HG02943 (cell line): ENCODE data around the gene MATK.
"Not testable (repeated sequence)": the region's sequence is repeated elsewhere in the genome, so short reads cannot be mapped to it uniquely, and the experiment has no call there.

Source experiments
- ATAC-seq: cut with Tn5 transposase; IDR thresholded peaks from one replicate; pipeline ENCODE4 v1.9.1; 2021; ENCODE audit warnings: mild to moderate bottlenecking, low read depth, moderate library complexity; ENCODE audit not compliant: unreplicated experiment

The MATK gene

GRCh38 chr19:3816566-3817218 lies 30.5 kb upstream of the MATK start:
- ATAC-seq, result no peak

DNA sequence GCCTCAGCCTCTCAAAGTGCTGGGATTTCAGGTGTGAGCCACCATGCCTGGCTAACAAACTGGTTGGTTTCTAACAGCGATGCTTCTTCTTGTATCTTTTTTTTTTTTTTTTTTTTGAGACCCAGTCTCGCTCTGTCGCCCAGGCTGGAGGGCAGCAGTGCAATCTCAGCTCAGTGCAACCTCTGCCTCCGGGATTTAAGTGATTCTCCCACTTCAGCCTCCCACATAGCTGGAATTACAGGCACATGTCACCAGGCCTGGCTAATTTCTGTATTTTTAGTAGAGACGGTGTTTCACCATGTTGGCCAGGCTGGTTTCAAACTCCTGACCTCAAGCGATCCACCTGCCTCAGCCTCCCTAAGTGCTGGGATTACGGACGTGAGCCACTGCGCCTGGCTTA lies 30.0 kb upstream of the MATK start:
- not testable (repeated sequence) for ATAC-seq

DNA sequence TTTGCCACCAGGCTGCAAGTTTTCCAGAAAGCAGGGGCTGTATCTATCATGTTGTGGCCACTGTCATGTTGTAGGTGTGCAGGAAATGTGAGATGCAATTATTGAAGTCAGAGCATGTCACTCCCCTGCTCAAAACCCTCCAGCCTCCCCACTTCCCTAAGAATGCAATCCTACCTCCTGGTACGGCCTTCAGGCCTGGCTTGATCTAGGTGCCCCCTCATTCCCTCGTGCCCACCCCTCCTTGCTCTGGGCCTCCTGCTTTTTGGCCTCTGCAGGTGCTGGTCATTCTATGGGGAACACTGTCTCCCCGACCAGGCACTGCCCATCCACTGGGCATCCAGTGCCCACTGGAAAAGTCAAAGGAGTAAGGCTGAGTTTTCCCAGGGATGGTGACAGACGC lies 28.5 kb upstream of the MATK start:
- no peak for ATAC-seq

- ATAC-seq, result no peak
Measured at GRCh38 chr19:3813473-3814392, 27.6 kb upstream of the MATK start.

- ATAC-seq, result no peak
Measured at GRCh38 chr19:3810708-3811355, 24.7 kb upstream of the MATK start.

DNA sequence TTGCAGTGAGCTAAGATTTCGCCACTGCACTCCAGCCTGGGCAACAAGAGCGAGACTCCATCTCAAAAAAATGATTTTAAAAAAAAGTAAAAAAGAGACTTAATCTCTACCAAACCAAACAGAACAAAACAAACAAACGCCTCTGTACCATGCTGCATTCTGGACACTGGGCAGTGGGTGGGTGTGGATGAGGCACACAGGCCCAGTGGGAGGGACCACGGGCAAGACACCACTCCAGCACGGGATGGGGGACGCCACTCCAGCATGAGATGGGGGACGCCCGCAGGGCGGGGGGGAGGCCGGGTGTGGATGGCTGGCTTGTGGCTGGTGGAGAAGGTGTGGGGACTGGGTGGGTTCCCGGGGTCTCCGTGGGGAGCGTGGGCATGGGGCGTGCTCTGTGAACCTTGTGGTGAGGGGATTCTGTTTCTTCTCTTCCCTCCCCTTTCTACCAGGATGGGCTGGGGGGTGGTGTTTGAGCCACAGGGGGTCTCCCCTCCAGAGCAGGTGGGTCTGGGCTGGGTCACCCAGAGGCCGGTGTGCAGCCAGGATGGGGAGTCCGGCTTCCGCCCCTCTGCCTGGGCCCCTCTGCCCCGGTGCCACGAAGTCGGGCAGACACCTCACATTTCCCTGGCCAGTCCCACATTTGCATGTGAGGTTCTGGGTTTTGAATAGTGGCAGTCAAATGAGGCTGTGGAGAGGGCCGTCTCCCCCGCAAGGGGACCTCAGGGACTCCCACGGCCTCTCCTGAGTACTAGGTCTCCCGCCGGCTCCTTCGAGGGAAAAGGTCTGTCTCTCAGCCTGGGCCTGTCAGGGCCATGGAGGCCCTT lies 23.9 kb upstream of the MATK start:
- no peak for ATAC-seq

DNA sequence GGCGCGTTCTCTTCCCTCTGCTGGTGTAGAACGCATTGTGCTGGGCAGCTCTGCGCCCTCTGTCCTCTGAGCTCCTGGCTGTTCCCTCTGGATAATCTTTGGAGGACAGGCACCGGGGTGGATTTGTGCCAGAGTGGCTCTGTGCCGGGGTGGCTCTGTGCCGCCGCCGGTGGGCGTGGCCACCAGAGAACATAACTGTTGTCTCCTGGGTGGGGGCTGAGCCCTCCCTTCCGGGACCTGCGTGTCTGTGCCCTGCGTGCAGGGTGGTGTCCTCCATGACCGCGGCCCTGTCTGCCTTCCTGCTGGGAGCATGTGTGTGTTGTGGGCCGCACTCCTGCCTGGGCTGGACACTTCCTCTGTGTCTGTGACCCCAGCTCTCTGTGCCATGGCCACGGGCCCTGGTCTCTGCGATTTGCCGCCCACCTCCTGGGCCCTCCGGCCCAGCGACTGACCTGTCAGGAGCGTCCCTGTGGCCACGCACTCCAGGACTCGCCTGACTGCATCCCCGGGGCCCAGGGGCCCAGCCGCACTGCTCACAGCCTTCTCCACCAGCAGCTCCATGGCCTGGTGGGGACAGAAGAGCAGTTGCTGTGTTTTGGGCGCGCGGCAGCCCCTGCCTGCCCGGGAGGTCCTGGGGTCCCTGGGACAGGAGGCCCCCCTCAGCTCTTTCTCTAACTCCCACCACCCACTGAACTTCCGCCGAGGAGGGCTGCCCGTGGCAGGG lies 22.4 kb upstream of the MATK start:
- no peak for ATAC-seq

GRCh38 chr19:3807574-3808354 lies 21.6 kb upstream of the MATK start:
- ATAC-seq, result no peak

- no peak for ATAC-seq
Measured at GRCh38 chr19:3807131-3807480, 20.9 kb upstream of the MATK start.

DNA sequence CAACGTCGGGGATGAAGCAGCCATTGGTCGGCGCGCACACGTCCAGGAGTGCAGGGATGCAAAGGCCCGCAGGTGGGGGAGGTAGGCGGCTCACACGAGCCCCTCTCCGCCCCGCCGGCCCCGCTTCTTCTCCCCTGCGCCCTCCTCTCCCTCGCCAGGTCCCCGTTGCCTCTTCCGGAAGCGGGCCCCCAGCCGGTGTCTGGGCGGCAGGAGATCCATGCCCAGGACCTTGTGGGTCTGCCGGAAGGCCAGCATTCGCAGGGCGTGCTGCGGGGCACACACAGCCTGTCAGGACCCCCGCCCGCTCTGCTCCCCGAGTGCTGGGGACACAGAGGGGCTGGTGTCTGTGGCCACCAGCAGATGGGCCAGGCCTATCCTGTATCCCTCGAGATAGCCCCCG lies 19.7 kb upstream of the MATK start:
- ATAC-seq, result no peak

DNA sequence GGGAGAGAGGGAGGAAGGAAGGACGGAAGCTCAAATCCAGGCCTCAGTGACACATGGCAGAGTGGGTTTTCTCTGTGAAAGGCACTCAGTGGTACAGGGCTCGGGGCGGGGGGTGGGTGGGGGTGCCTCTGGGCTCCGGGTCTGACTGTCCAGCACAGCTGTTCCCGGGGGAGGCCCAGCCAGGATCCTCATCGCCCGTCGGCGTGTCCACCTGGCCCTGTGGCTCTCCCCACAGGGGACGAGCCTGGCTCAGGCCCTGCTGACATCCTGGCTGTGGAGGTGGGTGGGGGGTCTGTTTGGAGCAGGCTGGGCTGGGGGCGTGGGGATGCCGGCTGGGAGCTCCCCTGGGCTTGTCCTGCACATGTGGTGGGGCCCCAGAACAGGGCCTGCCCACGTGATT lies 18.2 kb upstream of the MATK start:
- ATAC-seq, result no peak

DNA sequence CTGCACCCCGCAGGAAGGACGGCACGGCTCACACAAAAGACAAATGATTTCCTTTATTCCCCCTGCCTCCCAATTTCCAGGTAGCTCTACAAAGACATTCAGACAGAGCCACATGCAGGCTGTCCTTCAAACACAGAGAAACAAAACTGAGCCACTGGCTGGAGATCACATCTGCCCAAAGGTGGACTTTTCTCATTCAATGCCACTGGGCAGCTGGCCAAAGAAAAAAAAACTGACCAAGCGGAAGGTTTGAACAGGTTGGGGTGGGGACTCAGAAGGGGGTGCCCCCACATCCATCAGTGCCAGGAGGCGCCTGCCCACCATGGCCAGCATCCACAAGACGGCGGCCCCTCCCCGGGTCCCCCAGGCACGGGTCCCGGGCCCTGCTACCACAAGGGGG lies 17.8 kb upstream of the MATK start:
- no peak for ATAC-seq

- no peak for ATAC-seq
Measured at GRCh38 chr19:3803114-3803888, 17.1 kb upstream of the MATK start.

DNA sequence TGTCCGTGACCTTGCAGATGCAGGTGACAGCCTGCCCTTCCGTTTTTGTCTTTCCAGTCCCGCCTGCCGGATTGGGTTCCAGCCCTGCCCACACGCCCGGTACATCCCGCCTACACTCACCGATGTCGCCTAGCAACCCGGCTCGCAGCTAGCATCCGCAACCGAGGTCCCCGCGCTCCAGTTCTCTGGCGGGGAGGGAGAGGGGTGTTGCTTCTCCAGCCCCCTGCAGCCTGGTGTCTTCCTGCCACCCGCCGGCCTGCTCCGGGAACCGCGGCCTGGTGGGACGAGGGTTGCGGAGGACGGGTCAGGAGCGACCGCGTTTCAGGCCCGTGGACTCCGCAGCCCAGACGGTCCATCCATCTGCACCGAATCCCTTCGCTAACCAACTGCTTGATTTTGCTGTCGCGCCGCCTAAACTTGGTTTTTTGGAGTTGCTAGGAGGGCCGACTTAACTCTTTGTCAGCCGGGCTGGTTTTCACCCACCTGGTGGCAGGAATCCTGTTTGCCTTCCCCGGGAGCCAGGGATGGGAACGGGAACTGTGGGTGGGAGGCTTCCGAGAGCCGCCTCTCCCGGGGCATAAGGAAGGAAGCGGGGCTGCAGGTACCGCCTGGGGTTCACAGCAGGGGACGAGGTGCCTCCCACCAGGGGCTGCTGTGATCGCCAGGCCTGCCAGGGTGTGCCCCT lies 15.4 kb upstream of the MATK start:
- ATAC-seq, result no peak

- no peak for ATAC-seq
Measured at GRCh38 chr19:3800996-3801395, 14.8 kb upstream of the MATK start.

DNA sequence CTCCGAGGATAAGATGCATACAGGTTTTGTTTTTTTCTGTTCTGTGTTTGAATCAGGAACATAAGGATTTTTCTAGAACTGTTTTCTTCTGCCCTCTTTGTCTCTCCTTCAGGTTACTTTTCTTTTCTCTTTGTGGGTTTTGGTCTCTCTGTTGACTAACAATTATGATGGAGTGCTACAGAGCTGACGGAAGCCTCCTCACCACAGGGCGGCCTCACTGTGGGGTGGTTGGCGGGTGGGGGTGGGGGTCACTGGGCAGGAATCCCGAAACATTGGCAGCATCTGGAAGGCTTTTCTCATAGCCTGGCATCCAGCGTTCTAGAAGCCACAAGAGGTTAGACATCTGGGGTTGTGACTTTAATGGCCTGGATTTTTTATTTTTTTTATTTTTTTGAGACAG lies 12.0 kb upstream of the MATK start:
- ATAC-seq, result no peak

DNA sequence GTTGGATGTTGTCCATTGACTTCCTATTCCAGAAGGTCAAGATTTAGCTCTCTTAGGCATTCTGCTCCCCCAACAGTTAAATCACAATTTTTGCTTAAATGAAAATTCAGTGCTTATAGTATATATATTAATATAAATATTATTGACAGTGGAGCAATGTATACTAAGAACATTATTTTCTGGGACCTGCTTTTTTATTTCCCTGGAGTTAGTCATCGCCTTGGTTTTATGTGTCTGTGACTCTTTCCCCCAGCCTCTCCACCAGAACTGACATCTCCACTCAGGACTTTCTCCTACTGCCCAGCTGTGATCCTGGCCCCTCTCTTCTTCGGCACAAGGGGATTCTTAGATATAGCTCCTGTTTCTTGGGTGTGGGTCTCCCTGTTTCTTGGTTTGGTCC lies 10.2 kb upstream of the MATK start:
- no peak for ATAC-seq

DNA sequence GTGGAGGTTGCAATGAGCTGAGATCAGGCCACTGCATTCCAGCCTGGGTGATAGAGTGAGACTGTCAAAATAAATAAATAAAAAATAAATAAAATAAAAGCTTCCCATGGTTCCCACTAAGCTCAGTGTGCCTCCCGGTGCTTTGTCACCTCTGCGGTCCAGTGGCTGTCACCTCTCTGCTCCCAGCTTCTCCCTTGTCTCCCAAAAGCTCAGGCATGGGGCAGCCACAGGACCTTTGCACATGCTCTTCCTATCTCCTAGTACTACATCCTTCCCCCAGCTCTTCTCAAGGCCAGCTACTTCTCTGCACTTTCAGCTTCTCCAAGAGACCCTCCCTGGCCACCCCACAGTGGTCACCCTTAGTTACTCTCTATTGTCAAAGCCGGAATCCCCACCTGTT lies 7.6 kb upstream of the MATK start:
- no peak for ATAC-seq
